ENCODE measurements around the gene GPC5. TPM values are rescaled to one million over a fixed set of nuclear protein-coding genes. Genes with fewer than 3 reads are reported as not detected.
"Not testable (repeated sequence)": the region's sequence is repeated elsewhere in the genome, so short reads cannot be mapped to it uniquely, and the experiment has no call there.

The GPC5 gene
- total RNA-seq, 1 donor from 2014 or later: 4.0 TPM

GRCh38 chr13:91817250-91817649, 418.8 kb downstream of the GPC5 start:
- DNase-seq (ENCODE audit: extremely low read depth, low read depth, low spot score): no peak

GRCh38 chr13:91824416-91824815, 426.0 kb downstream of the GPC5 start:
- DNase-seq (ENCODE audit: extremely low read depth, low read depth, low spot score): no peak

DNA sequence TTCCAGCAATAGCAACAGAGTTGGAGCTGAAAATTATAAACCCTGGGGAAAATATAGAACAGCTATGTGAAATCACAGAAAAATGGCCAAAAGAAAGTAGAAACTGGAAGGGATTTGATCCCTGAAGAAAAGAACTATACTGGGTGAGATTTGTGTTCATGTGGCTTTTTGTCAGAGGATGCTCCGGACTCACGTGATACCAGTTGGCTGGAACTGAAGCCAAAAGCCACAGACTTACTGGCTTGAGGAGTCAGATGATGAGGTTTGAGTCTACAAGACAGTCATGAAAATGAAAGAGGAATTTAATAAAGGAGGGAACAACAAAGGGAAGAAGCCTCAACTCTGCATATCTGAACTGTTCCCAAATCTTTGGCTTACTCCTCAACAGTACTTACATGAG, 427.1 kb downstream of the GPC5 start:
- DNase-seq (ENCODE audit: extremely low read depth, low read depth, low spot score): no peak

GRCh38 chr13:91836553-91836952, 438.1 kb downstream of the GPC5 start:
- DNase-seq (ENCODE audit: extremely low read depth, low read depth, low spot score): no peak

GRCh38 chr13:91845612-91846011, 447.2 kb downstream of the GPC5 start:
- no peak for DNase-seq (ENCODE audit: extremely low read depth, low read depth, low spot score)

GRCh38 chr13:91863699-91864098, 465.3 kb downstream of the GPC5 start:
- no peak for DNase-seq (ENCODE audit: extremely low read depth, low read depth, low spot score)

DNA sequence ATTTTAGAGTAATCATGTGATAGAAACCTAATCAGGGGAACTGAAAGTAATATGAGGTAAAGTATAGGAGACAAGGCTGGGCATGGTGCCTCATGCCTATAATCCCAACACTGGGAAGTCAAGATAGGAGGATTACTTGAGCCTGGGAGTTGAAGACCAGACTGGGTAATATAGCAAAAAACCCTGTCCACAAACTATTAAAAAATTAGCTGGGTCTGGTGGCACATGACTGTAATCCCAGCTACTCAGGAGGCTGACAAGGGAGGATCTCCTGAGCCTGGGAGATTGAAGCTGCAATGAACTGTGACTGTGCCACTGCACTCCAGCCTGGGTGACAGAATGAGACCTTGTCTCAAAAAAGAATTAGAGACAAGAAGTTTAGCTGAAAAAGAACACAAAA, 469.9 kb downstream of the GPC5 start:
- DNase-seq (ENCODE audit: extremely low read depth, low read depth, low spot score): no peak

- DNase-seq (ENCODE audit: extremely low read depth, low read depth, low spot score): no peak
These were observed 480.1 kb downstream of the GPC5 start for GRCh38 chr13:91878491-91878890.

DNA sequence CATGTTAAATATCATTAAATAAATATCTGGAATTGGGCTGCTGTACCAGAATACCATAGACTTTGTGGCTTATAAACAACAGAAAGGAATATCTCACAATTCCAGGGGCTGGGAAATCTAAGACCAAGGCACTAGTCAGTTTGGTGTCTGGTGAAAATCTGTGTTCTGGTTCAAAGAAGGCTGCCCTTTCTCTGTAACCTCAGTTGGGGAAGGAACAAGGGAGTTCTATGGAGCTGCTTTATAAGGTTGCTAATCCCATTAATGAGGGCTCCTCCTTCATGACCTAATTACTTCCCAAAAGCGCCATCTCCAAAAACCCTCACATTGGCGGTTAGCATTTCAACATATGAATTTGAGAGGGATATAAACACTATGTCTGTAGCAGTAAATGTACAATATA, 480.9 kb downstream of the GPC5 start:
- DNase-seq (ENCODE audit: extremely low read depth, low read depth, low spot score): no peak

- no peak for DNase-seq (ENCODE audit: extremely low read depth, low read depth, low spot score)
These were observed 484.5 kb downstream of the GPC5 start for GRCh38 chr13:91882918-91883317.

- no peak for DNase-seq (ENCODE audit: extremely low read depth, low read depth, low spot score)
These were observed 491.2 kb downstream of the GPC5 start for GRCh38 chr13:91889641-91890040.

- no peak for DNase-seq (ENCODE audit: extremely low read depth, low read depth, low spot score)
These were observed 492.7 kb downstream of the GPC5 start for GRCh38 chr13:91891141-91891540.

- no peak for DNase-seq (ENCODE audit: extremely low read depth, low read depth, low spot score)
These were observed 494.6 kb downstream of the GPC5 start for GRCh38 chr13:91893040-91893439.

- DNase-seq (ENCODE audit: extremely low read depth, low read depth, low spot score): no peak
These were observed 495.9 kb downstream of the GPC5 start for GRCh38 chr13:91894316-91894715.

DNA sequence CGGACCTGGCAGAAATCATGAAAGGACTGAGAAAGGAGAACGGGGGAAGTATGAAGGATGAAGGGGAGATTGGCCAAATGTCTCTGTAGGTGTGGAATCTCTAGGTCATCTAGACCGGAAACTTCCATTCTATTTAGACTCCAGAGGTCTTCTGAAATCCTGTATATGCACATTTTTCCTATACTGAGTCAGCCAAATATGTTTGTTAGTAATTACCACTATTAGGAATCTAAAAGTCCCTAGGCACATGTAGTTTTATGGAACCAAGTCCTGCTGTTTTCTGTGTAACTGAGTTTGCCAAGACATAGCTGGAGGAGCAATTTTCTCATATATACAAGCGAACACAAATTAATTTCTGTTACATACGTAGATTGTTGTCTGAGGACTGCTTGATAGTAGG, 498.1 kb downstream of the GPC5 start:
- DNase-seq (ENCODE audit: extremely low read depth, low read depth, low spot score): no peak

- not testable (repeated sequence) for DNase-seq (ENCODE audit: extremely low read depth, low read depth, low spot score)
These were observed 500.6 kb downstream of the GPC5 start for GRCh38 chr13:91898986-91899385.

DNA sequence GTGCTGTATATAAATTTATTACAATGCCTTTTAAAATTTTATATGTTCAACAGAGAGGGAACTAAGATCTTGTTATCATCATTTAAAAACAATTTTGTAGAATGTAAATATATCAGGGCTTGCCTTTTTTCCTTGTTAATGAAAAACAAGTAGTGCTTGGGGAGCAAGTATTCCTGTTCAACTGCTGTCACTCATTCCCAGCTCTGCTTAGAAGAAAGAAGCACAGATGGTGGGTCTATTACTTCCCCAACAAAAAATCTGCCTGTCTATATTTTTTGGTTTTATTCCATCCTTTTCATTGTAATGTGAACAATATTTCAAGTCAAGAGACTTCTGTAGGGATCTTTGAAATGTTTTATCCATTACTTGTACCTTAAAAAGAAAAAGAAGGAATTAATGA, 503.9 kb downstream of the GPC5 start:
- DNase-seq (ENCODE audit: extremely low read depth, low read depth, low spot score): no peak

- no peak for DNase-seq (ENCODE audit: extremely low read depth, low read depth, low spot score)
These were observed 505.6 kb downstream of the GPC5 start for GRCh38 chr13:91904005-91904404.

DNA sequence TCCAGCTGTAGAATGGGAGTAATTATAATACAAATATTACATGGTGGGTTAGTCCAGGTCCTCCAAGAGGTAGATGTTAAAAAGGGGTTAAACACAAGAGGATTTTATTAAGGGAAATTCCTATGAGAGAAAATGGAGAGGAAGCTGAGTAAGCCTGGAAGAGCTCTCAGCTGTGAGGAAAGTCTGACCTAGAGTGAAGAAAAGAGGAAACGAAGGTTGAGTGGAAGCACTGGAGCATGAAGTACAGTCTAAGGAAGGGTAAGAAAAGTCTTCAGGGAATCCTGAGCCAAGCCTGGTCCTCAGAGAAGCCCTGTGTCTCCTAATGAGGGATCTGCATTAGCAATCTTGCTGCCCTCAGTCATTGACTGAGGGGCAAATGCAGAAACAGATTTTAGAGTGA, 506.2 kb downstream of the GPC5 start:
- DNase-seq (ENCODE audit: extremely low read depth, low read depth, low spot score): no peak

DNA sequence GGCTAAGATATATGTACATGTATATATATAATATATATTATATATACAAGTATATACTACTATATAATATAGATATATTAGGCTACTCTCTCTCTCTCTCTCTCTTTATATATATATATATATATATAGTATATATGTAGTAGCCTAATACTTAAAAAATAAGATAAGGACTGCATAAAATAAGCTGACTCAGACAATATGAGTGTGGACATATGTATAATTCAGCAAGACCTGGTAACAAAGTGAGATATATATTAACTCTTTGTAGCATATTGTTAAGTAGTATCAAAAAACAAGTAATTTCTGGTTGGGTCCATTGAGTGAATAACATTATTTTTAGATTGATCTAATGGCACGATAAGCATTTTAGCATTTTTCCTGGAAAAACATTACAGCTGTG, 509.0 kb downstream of the GPC5 start:
- no peak for DNase-seq (ENCODE audit: extremely low read depth, low read depth, low spot score)

DNA sequence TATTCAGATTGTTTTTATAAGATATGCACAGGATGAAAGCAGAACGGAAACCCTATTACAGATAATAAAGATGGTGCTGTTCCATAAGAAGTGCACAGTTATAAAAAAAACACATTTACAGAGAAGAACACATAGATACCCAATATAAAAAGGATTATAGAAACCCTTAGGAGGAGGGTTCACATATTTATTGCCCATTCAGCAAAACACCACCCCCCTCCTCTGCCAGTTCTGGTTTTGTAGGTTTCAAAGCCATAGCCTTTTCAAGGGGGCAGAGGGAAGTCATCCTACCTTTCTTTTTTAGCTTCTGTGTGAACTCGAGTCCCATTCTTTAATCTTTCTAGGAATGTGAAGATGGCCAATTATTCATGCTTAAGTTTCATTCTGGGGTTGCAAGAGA, 511.2 kb downstream of the GPC5 start:
- no peak for DNase-seq (ENCODE audit: extremely low read depth, low read depth, low spot score)

DNA sequence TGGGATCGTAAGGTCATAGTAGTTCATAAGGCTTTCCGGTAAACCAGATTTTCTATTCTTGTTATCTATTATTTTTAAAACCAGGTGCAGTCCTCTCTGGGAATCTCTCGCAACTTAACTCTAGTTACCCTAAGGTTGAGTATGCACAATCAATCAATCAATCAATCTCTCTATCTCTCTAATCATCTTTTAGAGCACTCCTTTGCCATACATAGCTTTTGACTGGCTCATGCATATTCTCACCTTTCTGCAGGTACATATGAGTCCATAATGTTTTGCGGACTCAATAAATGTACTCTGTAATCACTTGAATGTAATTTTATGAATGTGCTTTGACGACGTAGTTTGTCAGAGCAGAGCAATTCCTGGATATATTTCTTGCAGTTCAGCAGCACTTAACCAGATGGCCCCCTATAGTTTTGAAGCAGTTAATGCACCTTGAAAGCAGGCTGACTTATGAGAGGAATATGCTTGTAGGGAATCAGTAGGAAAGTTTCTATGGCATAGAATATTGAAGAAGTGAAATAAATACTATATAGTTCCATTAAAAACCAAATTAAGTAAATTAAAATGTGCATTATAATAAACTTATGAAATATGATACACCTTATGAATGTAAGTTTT, 524.7 kb downstream of the GPC5 start:
- DNase-seq (ENCODE audit: extremely low read depth, low read depth, low spot score): no peak

GRCh38 chr13:91930687-91931086, 532.3 kb downstream of the GPC5 start:
- DNase-seq (ENCODE audit: extremely low read depth, low read depth, low spot score): no peak
